ENCODE measurements around the gene NOTUM.
"Not testable (repeated sequence)": the region's sequence is repeated elsewhere in the genome, so short reads cannot be mapped to it uniquely, and the experiment has no call there.

The NOTUM gene

GRCh38 chr17:81996232-81996756 is 35.3 kb upstream of the NOTUM start:
- DNase-seq (ENCODE audit: low read depth), result no peak

- no peak for DNase-seq (ENCODE audit: low read depth)
Measured at GRCh38 chr17:81995463-81996231, 34.7 kb upstream of the NOTUM start.

GRCh38 chr17:81994593-81995462 is 33.8 kb upstream of the NOTUM start:
- no peak for DNase-seq (ENCODE audit: low read depth)

DNA sequence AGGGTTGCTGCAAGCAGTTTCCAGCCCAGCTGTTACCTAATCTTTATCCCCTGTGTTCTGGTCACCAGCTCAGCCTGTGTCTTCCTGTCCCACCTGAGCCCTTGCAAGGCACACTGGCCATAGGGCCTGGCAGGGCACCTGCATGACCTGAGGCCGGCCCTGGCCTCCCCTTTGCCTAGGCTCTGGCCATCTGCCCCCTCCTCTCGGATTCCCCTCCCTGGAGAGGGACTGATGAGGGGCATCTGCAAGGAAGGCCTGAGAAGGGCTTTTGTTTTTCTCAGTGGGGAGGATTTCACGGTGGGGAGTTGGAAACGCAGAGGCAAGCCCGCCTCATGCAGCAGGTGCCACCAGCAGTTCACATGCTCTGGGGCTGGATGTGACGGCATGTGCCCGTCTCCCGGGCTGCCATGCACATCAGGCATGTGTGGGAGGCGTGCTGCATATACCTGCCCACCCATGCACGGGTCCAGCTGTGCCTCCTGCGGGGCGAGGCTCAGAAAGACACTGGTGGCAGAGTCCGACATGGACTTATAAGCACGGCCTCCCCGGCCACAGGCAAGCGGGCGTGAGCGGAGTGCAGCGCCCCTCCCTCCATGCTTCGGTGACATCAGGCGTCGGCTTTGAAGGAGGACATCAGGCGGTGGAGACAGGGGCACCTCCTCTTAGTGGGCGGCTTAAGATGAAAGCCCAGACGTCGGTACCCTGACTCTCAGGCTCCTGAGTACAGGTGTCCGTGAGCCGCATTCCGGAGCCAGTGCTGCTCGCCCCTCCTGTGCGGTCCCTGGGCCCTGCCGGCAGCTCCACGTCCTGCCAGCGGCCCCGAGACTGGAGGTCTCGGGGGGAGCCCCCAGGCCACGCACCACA is 33.0 kb upstream of the NOTUM start:
- no peak for DNase-seq (ENCODE audit: low read depth)

- no peak for DNase-seq (ENCODE audit: low read depth)
Measured at GRCh38 chr17:81992306-81993102, 31.5 kb upstream of the NOTUM start.

- peak; percentile 40 for DNase-seq (ENCODE audit: low read depth)
Measured at GRCh38 chr17:81991684-81992305, 30.8 kb upstream of the NOTUM start.

GRCh38 chr17:81990836-81991683 is 30.1 kb upstream of the NOTUM start:
- no peak for DNase-seq (ENCODE audit: low read depth)

- no peak for DNase-seq (ENCODE audit: low read depth)
Measured at GRCh38 chr17:81987161-81987770, 26.3 kb upstream of the NOTUM start.

DNA sequence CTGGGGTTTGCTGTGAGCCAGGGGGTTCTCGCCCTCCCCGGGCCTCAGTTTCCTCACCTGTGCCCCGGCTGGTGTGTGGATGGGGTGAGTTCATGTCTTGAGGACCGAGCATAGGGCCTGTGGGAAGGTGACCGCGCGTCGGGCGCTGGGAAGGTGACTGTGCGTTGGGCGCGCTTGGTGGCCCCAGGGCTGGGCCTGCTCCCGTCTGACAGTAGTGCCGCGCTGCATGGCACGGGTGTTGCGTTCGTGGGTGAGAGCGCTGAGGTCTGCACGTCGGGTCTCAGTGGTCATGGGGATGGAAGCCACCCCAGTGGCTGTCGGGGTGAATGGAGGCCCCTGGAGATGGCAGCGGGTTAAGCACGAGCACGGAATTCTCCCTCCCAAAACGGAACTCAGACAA is 25.6 kb upstream of the NOTUM start:
- DNase-seq (ENCODE audit: low read depth), result no peak

- DNase-seq (ENCODE audit: low read depth), result no peak
Measured at GRCh38 chr17:81984773-81985410, 23.9 kb upstream of the NOTUM start.

DNA sequence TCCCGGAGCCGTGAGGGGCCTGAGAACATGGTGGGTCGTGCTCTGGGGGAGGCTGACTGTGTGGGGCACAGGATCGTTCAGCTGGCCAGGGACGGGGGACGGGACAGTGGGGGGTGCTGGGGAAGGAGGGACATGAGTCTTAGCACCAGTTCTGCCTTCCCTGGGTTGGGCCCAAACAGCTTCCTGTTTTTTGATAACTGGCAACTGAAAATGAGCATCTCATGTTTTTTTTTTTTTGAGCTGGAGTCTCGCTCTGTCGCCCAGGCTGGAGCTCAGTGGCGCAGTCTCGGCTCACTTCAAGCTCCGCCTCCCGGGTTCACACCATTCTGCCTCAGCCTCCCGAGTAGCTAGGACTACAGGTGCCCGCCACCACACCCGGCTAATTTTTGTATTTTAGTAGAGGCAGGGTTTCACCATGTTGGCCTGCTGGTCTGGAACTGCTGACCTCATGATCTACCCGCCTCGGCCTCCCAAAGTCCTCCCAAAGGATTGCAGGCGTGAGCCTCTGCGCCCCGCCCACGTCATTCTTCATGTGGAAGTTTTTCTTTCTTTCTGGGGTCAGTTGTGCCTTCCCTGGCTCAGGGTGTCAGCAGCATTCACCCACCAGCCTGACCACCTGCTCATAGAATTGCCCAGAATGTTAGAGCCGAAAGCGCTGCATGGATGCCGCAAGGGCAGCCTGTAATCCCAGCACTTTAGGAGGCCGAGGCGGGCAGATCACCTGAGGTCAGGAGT is 22.8 kb upstream of the NOTUM start:
- no peak for DNase-seq (ENCODE audit: low read depth)

DNA sequence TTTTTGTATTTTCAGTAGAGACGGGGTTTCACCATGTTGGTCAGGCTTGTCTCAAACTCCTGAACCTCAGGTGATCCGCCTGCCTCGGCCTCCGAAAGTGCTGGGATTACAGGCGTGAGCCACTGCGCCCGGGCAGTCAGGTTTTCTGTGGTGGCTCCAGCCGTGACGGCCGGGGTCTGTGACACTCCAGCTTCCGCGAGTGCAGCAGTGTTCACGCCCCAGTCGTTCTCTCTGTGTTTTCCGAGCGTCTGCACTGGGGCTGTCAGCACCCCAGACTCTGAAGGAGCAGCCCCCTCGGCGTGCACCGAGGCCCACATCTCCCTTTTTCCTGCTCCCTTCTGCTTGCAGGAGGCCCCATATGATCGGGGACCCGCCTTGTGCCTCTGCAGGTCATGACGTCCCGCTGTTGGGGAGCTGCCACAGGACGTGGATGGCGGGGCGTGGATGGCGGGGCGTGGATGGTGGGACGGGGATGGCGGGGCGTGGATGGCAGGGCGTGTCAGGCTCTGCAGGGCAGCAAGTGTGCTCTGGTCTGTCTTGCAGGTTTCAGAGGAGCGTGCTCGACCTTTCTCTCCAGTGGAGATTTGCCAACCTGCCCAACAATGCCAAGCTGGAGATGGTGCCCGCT is 22.1 kb upstream of the NOTUM start:
- no peak for DNase-seq (ENCODE audit: low read depth)

- not testable (repeated sequence) for DNase-seq (ENCODE audit: low read depth)
Measured at GRCh38 chr17:81981511-81981910, 20.5 kb upstream of the NOTUM start.

- DNase-seq (ENCODE audit: low read depth), result no peak
Measured at GRCh38 chr17:81980707-81981343, 19.8 kb upstream of the NOTUM start.

DNA sequence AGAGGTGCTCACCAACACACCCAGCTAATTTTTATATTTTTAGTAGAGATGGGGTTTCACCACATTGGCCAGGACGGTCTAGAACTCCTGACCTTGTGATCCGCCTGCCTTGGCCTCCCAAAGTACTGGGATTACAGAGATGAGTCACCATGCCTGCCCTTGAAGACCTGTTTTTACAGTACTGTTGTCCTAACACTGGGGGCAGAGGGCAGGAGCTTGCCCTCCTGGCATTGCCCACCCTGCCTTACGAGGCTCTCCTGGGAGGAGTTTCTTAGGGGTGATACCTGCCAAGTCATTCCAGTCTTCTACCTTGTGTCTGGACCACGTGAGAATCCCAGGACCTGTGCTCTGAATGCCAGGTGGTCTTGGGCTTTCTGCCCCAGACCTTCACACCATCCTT is 19.1 kb upstream of the NOTUM start:
- no peak for DNase-seq (ENCODE audit: low read depth)

GRCh38 chr17:81978524-81979298 is 17.7 kb upstream of the NOTUM start:
- no peak for DNase-seq (ENCODE audit: low read depth)
